NCI-H1417 treated with DMSO at 0.1 percent for 48 hours (cell line): ENCODE results near the gene HOXA6.

Experiments
- DNase-seq: peaks from one replicate; lab custom pipeline; 2025; lab: John Stamatoyannopoulos, UW

Gene HOXA6

GRCh38 chr7:27107391-27108381 lies 39.9 kb downstream of the HOXA6 start:
- DNase-seq: no peak

DNA sequence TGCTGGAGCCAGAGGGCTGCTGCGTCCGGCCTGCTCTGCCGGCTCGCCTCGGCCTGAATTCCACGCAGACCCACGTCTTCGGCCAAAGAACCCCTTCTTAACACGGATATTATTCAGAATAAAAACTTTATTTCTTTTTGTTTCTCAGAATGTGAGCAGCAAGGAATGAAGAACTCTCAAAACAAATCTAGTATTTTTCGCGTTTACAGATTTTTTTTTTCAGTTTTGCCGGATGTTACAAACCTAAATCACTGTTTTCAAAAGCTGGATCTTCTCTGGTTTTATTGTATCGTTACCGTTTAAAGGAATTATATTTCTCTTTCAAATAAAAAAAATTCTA lies 40.7 kb downstream of the HOXA6 start:
- DNase-seq: no peak

- DNase-seq: no peak
These were observed 41.2 kb downstream of the HOXA6 start for GRCh38 chr7:27106181-27106900.

GRCh38 chr7:27105301-27106031 lies 42.1 kb downstream of the HOXA6 start:
- DNase-seq: no peak

GRCh38 chr7:27104341-27105058 lies 43.1 kb downstream of the HOXA6 start:
- DNase-seq: no peak

GRCh38 chr7:27103489-27104226 lies 43.9 kb downstream of the HOXA6 start:
- DNase-seq: no peak

DNA sequence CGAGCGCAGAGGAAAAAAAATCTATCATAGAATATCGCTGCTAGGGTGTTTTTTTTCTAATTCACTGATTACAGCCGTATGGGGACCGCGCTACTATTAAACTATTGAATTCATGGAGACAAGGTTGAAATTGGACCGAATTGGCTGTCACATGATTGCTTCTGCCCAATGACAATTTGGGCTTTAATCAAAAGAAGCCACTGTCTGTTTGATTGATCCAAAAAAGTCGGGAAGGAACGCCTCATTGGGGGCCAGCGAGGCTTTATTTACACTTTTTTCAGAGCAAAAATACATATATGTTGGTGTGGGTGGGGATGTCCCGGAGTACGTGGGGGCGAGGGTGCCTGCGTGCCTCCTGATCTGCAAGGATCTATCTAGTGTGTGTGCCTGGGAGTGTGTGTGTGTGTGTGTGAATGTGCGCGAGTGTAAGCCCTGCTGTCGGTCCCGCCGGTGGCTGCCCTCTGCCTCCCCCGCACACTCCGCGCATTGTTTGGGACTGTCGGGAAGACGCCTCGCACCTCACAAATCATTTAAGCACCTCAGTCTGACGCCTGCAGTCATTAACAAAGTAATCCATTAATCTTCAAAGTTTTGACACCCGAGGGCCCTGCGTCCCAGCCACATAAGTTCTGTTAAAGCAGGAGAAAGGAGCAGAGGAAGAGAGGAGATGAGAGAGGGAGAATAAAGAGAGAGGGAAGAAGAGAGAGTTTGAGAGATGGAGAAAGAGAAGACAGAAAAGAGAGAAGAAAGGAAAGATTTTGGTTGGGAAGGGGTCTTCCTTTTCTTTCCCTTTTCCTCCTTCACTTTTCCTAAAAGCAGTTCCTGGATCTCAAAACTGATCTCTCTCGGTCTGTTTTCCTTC lies 44.8 kb downstream of the HOXA6 start, which contains the start of gene HOXA2:
Gene HOXA2, minus strand, starts transcription at position 103 of the 862 bp plus-strand sequence. CDS start 183 bp downstream, outside the sequence.
- DNase-seq: no peak

DNA sequence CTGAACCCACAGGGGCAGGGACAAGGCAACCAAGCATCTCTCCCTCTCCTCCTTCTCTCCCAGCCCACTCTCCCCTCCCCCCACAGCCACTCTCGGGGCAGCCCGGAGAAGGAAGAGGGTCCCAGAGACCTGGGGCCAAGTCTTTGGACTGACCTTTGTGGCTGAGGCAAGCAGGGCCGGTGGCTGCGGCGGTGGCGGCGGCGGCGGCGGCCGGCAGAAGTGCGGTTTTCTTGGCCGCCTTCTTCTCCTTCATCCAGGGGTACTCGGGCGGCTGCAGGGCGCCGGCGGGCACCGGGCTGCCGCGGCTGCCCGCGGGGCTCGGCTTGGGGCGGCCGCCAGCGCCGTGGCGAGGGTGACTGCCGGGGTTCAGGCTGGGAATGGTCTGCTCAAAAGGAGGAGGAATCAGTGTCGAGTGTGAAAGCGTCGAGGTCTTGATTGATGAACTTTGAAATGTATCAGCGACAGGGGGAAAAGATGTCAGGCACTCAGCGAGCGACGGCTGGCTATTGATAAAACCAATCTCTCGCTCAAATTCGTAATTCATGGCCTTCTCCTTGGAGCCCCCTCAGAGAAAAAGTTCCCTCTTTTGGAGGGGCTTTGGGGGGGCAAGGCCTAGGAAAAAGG lies 45.5 kb downstream of the HOXA6 start:
- DNase-seq: no peak

DNA sequence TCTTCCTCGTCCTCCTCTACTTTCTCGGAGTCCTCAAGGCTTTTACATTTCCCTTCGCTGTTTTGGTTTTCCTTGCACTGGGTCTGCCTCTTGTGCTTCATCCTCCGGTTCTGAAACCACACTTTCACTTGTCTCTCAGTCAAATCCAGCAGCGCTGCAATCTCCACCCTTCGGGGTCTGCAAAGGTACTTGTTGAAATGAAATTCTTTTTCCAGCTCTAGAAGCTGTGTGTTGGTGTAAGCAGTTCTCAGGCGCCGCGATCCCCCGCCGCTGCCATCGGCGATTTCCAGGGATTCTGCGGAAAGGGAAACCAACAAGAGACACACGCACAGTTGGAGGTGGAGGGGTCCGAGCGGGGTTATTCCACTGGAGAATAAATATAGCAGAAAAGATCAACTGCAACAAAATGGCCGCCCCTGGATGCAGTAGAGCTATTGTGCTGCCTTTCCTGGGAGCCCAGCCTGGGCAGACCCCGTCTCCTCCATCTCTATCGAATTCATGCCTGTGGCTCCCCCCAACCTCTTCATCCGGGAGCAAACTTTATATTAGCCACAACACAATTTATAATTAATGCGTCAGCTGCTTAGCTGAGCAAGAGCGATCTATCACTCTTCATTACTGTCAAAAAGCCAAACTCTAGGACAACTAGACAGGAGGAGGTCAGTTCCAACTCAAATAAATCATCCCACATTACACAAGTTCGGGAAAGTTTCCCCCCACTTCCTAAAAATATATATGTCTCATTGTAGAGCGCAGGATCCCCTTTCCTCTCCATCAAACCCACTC lies 46.2 kb downstream of the HOXA6 start:
- no peak for DNase-seq

- DNase-seq: no peak
These were observed 46.8 kb downstream of the HOXA6 start for GRCh38 chr7:27100694-27101170.

DNA sequence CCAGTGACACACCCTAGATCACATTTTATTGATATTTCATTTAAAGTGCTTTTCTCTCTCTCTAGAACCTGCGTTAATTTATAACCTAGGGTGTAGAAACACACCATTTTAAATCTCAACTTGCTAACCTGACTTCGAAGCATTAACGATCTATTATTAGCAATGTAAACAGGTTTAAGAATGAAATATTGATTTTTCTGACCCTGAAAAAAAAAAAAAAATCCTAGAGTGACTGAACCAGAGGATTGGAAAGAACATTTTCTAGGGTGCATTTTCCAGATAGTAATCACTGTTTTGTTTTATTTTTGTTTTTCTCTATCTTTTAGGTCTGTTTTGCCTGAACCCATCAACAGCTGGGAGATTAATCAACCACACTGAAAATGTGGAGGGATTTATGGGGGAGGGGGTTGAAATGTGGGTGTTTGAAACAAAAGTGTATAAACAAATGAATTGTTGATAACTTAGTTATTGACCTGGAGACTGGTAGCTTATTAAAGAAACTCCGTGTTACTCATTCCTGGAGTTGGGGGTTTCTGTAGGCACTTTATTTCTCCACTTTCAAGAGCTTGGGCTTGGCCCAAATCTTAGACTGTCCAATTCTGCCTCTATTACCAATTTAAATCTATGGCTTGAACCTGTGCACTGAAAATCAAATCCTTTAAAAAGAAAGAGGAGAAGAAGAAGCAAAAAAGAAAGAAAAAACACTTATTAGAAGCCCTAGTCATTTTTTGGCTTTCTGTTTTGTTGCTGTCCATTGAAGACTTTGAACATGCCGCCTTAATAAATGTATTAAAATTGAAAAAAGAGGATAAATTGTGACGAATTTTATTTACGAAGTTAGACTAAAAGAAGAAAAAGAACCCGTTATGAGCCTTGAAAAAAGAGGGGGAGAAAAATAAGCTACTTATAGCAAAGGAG lies 47.9 kb downstream of the HOXA6 start:
- no peak for DNase-seq

- DNase-seq: no peak
These were observed 48.8 kb downstream of the HOXA6 start for GRCh38 chr7:27098578-27099451.

DNA sequence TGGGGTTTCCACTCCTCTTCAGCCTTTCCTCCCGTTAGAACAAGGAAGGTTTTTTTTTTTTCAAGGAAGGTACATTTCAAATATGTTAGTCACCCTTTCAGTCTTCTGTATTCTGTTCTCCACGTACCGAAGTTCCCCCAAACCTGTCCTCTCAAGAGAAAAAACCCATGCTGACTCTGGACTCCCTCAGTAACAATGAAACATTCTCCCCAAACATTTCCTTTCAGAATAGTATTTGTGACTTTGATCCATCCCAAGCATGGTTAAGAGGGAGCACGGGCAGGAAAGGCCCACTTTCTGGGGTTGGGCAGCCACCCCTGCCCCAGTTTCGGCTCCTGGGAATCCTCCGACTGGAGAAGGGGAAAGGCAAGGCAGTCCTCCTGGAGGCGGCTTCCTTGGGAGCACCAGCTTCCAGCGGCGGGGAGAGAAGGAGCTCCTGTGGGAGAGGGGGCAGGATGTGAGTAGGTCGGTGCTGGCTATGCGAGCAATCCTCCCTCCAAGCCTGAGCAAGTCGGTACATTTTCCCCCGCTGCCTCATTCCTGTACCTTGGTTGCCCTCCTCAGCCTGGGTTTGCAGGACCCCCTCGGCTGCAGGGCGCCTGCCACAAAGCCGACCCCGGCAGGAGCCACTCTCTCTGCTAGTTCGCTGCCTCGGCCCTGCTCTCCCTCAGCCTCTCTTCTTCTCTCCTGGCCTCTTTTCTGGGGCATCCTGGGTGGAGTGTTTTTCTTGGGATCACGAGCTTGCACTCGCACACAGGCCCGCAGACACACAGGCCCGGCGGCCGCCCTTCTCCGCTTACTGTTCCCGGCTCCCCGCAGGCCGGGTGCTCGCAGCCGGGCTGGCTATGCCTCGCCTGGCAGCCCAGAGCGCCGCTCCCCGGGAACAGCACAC lies 49.6 kb downstream of the HOXA6 start:
- DNase-seq: no peak

GRCh38 chr7:27096768-27097514 lies 50.6 kb downstream of the HOXA6 start:
- DNase-seq: no peak
